Tongue (tissue), 3 donors: ENCODE results near the gene RAPGEFL1. TPM values are rescaled to one million over a fixed set of nuclear protein-coding genes. Genes with fewer than 3 reads are reported as not detected.
A peak's percentile ranks its signal among the peaks of the same experiment; 100 is the strongest.
"Not testable (repeated sequence)": the region's sequence is repeated elsewhere in the genome, so short reads cannot be mapped to it uniquely, and the experiment has no call there.

Experiments used
- DNase-seq: peaks from one replicate; pipeline ENCODE4 v3.0.0-alpha.2; 2015
- small RNA-seq: library from RNA; depleted of rRNA; stranded (forward); fragments of <200 nt; gene quantifications from one replicate; pipeline ENCODE3, GENCODE V24; 2014; ENCODE audit warnings: low replicate concordance
- total RNA-seq: library from RNA; depleted of rRNA; stranded (reverse); fragments of >200 nt; gene quantifications from one replicate; pipeline ENCODE4 v1.2.3, GENCODE V29; 2014

Gene RAPGEFL1
- total RNA-seq, 1 donor from 2014 or later = 48.0 TPM

DNA sequence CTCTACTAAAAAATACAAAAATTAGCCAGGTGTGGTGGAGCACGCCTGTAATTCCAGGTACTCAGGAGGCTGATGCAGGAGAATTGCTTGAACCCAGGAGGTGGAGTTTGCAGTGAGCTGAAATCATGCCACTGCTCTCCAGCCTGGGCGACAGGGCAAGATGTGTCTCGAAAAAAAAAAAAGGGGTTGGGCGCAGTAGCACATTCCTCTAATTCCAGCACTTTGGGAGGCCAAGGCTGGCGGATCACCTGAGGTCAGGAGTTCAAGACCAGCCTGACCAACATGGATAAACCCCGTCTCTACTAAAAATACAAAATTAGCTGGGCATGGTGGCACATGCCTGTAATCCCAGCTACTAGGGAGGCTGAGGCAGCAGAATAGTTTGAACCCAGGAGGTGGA, 36.6 kb downstream of the RAPGEFL1 start:
- DNase-seq = not testable (repeated sequence)

DNA sequence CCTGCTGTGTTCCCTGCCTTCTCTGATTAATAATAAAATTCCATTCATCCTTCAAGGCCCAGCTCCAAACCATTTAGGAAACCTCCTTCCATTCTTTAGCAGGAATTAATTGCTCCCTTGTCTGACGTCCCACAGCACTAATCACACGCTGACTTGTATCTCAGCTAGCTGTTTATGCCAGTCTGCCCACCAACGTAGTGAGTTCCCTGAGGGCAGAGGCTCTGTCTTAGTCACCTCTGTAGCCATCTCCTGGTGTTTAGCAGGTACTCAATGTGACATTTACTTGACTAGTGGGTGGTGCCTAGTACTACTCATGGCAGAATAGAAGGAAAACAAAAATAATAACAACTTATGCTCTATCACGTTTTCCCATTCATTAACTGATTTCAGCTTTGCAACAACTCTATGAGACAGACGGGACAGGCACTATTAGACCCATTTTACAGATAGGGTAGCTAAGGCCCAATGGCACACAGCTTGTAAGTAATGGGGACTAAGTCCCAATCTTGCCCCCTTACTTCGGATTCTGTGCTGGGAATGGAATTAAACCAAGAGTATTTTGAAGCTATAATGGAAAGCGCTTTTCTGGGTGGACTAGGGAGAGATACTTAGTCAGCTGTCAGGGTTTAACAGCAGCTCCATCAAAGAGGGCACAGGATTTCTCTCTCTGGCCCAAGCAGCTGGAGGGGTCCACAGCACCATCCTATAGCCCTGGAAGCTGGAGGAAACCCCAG, 40.9 kb downstream of the RAPGEFL1 start:
- no peak for DNase-seq

DNA sequence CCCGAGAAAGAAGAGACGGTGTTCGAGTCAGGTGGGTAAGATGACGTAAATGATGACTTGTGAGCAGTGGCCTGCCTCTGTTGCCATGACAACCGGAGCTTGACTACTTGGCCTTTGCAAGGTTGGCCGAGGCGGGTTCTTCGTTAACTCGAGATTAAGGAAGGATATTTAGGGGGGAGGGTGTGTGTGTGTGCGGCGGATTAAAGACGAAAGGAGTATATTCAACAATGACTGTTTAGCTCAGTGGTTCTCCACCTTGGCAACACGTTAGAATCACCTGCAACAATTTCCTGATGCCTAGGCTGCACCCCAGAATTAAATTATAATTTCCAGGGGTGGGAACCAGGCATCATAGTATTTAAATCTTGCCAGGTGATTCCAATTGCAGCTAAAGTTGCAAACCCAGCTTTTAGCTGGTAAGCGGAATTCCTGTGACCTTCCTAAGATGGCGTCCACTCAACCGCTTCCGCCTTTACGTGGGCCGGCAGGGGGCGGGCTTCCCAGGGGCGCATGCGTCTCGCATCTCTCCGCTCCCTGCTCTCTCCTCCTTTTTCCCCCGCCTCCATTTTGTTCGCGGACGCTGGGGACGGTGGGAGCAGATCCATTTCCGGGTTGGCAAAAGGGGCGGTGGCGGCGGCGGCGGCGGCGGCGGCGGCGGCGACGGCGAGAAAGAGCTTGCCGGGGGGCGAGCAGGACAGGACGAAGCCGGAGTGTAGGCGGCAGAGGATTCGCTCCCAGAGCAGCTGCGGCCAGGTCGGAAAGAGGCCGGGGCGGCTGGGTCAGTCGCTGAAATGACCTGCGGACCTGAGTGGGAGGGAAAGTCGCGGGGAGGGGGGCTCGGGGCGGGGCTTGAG, 41.7 kb downstream of the RAPGEFL1 start, which contains the start of gene WIPF2:
TSS of gene WIPF2 (plus strand) at position 565 of the 854 bp plus-strand sequence. CDS start 37,156 bp downstream, outside the sequence.
- peak; percentile 99 for DNase-seq

DNA sequence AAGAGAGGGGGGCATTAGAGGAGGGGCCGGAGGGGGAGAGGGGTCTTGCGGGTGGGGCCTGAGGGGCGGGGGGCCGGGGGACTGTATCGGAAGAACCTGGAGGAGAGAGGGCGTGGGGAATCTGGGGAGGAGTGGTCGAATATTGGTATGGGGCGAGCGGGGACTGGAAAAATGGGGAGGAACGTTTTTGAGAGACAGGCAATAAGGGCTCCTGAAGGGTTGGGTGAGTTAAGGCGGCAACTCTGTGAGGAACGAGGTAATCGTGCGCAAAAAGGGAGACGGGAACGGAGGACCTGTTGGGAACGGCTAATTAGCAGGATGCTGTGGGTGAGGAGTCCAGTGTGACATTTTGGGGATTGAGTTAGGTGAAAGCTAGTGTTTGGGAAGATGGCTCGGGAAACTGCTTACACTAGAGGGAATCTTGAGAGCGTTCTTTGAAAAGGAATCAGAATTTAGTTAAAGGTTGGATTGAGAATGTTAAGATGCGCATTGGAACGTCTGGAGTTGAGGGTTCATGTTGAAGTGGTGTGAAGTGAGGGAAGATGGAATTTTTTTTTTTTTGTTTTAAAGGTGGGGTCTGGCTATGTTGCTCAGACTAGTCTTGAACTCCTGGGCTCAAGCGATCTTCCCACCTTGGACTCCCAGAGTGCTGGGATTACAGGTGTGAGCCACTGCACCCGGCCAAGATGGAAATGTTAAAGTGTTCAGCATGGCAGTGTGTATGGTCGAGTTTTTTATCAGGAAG, 42.5 kb downstream of the RAPGEFL1 start:
- DNase-seq = peak; percentile 91

DNA sequence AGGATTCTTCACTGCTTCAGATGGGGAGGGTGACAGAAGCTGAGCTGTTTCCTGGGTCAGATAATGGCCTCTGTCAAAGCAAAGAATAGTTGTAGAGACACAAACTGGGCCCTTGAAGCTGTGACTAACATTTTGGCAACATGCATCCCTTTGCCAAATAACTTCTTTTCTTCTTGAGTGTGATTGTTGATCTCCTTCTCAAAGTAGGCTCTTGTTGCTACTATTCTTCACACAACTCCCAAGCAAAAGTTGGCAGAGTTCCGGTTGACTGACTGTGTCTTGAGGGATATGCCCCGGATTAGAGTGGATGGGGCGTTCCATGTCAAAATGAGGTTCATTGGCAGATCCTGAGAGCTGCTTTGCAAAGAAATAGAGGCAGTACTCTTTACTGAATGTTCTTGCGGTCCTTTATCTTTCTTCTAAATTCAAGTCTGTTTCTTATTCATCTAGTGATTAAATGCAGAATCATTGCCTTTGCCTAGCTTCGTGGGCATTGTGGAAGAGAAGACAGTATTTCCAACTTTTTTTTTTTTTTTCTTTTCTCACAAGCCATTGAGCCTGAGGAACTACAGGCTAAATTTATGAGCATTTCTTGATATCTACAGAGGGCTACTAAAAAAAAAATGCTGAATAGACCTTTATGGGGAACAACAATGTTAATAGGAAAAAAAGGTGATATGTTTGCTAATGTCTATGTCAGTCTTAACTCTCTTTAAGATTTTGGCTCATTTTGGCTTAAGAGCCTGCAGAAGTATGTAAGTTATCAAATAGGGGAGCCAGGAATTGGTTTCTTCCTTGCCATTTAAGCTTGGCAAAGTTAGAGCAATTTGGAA, 47.7 kb downstream of the RAPGEFL1 start:
- peak; percentile 49 for DNase-seq

DNA sequence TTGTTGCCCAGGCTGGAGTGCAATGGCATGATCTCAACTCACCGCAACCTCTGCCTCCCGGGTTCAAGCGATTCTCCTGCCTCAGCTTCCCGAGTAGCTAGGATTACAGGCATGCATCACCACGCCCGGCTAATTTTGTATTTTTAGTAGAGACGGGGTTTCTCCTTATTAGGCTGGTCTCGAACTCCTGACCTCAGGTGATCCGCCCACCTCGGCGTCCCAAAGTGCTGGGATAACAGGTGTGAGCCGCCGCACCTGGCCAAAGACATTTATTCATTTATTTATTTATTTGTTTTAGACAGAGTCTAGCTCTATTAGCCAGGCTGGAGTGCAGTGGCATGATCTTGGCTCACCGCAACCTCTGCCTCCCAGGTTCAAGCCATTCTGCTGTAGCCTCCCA, 51.9 kb downstream of the RAPGEFL1 start:
- not testable (repeated sequence) for DNase-seq

DNA sequence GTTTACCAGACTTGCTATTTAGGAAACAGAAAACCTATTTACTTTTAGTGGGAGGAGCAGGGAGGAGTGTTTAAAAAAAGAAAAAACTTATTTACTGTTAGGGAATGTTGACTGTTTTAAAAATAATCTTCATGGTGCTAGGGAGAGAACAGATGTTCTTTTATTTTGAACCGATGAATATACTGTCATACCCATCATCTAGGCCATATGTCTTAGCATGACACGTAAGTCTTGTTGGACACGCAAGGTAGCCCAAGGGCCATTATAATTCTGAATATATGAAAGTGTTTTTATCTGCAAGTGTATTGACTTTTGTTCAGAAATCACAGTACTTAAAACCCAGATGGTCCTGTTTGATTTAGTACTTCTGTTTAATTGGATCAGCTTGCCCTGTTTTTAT, 53.4 kb downstream of the RAPGEFL1 start:
- DNase-seq = no peak

DNA sequence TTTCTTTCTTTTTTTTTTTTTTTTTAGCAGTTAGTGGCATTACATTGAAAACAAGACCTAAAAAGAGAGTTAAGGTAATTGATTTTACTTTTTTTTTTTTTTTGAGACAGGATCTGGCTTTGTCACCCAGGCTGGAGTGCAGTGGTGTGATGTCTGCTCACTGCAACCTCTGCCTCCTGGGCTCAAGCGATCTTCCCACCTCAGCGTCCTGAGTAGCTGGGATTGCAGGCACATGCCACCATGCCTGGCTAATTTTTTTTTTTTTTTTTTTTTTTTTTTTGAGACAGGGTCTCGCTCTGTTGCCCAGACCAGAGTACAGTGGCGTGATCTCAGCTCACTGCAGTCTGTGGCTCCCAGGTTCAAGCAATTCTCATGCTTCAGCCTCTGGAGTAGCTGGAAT, 54.7 kb downstream of the RAPGEFL1 start:
- DNase-seq = not testable (repeated sequence)

DNA sequence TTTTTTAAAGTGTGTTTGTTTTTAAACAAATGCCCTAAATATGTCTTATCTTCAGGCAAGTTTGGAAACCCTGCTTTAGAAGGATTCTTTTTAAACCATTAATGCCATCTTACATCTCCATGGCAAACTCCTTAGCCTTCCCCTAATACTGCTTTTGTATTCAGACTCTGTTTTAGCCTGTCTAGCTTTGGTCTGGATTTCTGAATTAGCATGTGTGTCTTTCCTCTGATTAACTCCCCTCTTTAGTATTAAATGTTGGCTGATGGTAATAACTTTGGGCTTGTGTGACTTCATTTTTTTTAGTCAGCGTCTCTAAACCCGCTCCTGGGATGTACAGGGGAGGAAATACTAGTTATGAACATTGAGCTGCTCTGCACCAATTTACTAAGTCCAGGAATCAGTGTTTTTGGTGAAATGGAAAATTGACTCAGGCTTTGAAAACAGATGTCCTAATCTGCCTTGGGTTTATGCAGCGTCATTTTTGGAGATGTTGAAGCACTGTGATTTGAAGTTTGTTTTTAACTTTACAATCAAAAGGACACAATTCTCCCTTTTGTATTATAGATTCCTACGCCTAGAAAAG, 64.1 kb downstream of the RAPGEFL1 start:
- no peak for DNase-seq

DNA sequence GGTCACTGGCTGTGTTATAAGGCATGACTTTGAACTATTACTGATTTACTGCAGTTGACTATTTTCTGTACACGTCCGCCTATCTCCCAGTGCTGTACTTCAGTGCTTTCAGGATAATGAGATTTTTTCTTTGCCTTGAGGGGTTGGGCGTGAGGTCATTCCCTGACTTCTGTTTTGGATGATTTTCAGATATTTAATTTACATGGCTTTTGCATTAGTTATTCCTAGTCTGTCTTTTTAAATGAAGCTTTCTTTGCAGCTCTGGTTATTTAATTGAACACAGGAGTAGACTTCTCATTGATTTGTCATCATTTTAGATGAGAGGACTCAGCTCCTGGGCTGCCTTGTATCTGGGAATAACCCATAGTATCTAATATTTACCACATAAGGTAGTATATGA, 65.5 kb downstream of the RAPGEFL1 start:
- no peak for DNase-seq

DNA sequence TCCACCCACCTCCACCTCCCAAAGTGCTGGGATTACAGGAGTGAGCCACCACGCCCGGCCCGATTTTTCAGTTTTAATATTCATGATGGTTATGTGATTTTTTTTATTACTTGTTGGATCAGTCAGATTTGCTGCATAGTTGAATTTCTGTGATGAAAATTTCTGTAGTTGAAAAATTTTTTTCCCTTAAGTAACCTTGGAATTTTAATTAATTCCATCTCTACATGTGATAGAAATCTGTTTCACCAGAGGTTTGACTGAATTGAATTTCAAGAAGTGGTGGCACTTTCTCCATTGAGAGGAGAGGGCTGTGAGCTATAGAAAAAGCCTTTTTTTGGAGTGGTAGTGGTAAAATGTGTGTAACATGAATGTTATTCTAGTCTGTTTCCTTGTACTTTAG, 66.5 kb downstream of the RAPGEFL1 start:
- no peak for DNase-seq

DNA sequence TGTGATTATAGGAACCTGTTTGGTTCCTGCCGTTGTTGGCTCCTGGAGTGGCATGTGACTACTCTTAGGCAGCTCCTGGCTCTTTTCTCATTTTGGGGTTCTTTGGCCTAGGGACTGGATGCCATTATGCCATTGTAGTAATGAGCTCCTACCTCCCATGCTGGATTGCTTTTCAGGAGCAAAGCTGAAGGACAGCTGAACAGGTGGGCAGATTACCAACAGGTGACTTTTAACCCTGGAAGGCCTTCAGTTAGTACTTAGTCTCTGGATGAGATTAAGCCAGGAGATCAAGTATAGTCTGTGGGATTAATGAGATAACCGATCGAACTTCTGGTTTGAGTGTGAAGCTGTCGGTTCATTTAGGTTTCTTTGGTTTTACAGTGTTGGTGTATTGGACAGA, 67.0 kb downstream of the RAPGEFL1 start:
- DNase-seq = no peak

Small RNA genes lying within 50 kb of the gene (small RNA-seq; reads per million reads assigned to genes)
- not detected for gene MIR6867

Other genes with a start within 250 kb of the RAPGEFL1 start
- 38.1 TPM for gene ORMDL3, start 249.9 kb upstream of the RAPGEFL1 start, total RNA-seq
- not detected for gene LRRC3C, start 249.7 kb upstream of the RAPGEFL1 start, total RNA-seq
- not detected for gene GSDMA, start 214.5 kb upstream of the RAPGEFL1 start, total RNA-seq
- gene PSMD3, start 196.7 kb upstream of the RAPGEFL1 start, total RNA-seq = 65.9 TPM
- not detected for gene CSF3, start 162.0 kb upstream of the RAPGEFL1 start, total RNA-seq
- 66.0 TPM for gene MED24, start 123.1 kb upstream of the RAPGEFL1 start, total RNA-seq
- 63.7 TPM for gene THRA, start 114.5 kb upstream of the RAPGEFL1 start, total RNA-seq
- 2.4 TPM for gene NR1D1, start 76.9 kb upstream of the RAPGEFL1 start, total RNA-seq
- gene MSL1, start 55.5 kb upstream of the RAPGEFL1 start, total RNA-seq = 70.4 TPM
- 47.2 TPM for gene CASC3, start 36.9 kb upstream of the RAPGEFL1 start, total RNA-seq
- gene WIPF2, start 41.8 kb downstream of the RAPGEFL1 start, total RNA-seq = 6.9 TPM
- 4.4 TPM for gene CDC6, start 110.4 kb downstream of the RAPGEFL1 start, total RNA-seq
- gene RARA, start 131.7 kb downstream of the RAPGEFL1 start, total RNA-seq = 33.3 TPM
- gene GJD3, start 187.3 kb downstream of the RAPGEFL1 start, total RNA-seq = 0.82 TPM
- 55.3 TPM for gene TOP2A, start 240.4 kb downstream of the RAPGEFL1 start, total RNA-seq